HCT116 (cell line): ENCODE results near the gene LRRD1.

ENCODE experiments used
- CTCF ChIP-seq, 3 experiments: fragments of 200-600 bp in 1 of 3; sonication (generic) in 1 of 3; IDR thresholded peaks in 2 of 3; conservative IDR thresholded peaks in 1 of 3; 2 replicates each; pipeline ENCODE4 v1.5.1; 2012 to 2017; ENCODE audit warnings: low read depth in 2 of 3, low read length in 2 of 3, antibody characterized with exemption in 1 of 3, borderline replicate concordance in 1 of 3, control low read depth in 1 of 3, mild to moderate bottlenecking in 1 of 3, mixed read lengths in 1 of 3, mixed run types in 1 of 3, moderate library complexity in 1 of 3; ENCODE audit not compliant: insufficient read depth in 1 of 3
- ELF1 ChIP-seq: IDR thresholded peaks from 2 replicates; pipeline ENCODE4 v1.6.1; 2012; ENCODE audit warnings: low read depth, borderline replicate concordance
- EZH2 ChIP-seq: fragments of 200-600 bp; sonication (generic); IDR thresholded peaks from 2 replicates; pipeline ENCODE4 v1.6.1; 2017; ENCODE audit warnings: antibody characterized with exemption, mixed run types
- EZH2phosphoT487 ChIP-seq: fragments of 200-600 bp; IDR thresholded peaks from 2 replicates; pipeline ENCODE4 v1.6.1; 2018; ENCODE audit warnings: antibody characterized with exemption, borderline replicate concordance
- JUND ChIP-seq: IDR thresholded peaks from 2 replicates; pipeline ENCODE4 v1.6.1; 2012
- POLR2A ChIP-seq: IDR thresholded peaks from 2 replicates; pipeline ENCODE4 v1.7.0; 2011; ENCODE audit warnings: borderline replicate concordance; ENCODE audit not compliant: insufficient read depth, insufficient read length; ENCODE audit errors: extremely low read depth
- POLR2AphosphoS5 ChIP-seq: IDR thresholded peaks from 2 replicates; pipeline ENCODE4 v1.6.1; 2011; ENCODE audit warnings: mild to moderate bottlenecking, low read depth, low read length, moderate library complexity
- RAD21 ChIP-seq: IDR thresholded peaks from 2 replicates; pipeline ENCODE4 v1.6.1; 2012; ENCODE audit warnings: low read depth, mild to moderate bottlenecking
- REST ChIP-seq: IDR thresholded peaks from 2 replicates; pipeline ENCODE4 v1.6.1; 2012; ENCODE audit warnings: low read depth
- SIN3A ChIP-seq: IDR thresholded peaks from 2 replicates; pipeline ENCODE4 v1.6.1; 2012; ENCODE audit warnings: low read depth
- SP1 ChIP-seq: IDR thresholded peaks from 2 replicates; pipeline ENCODE4 v1.6.1; 2012; ENCODE audit warnings: low read depth
- YY1 ChIP-seq: IDR thresholded peaks from 2 replicates; pipeline ENCODE4 v1.6.1; 2011; ENCODE audit warnings: low read length, low read depth, moderate library complexity, mild to moderate bottlenecking; ENCODE audit not compliant: insufficient replicate concordance; ENCODE audit errors: extremely low read depth
- ZBTB33 ChIP-seq: IDR thresholded peaks from 2 replicates; pipeline ENCODE4 v1.6.1; 2011; ENCODE audit warnings: mild to moderate bottlenecking, low read length, moderate library complexity; ENCODE audit not compliant: insufficient replicate concordance; ENCODE audit errors: extremely low read depth
- ZNF274 ChIP-seq: fragments of 200-500 bp; sonication (Bioruptor generic); IDR thresholded peaks from 2 replicates; pipeline ENCODE4 v1.6.1; 2014; ENCODE audit warnings: mild to moderate bottlenecking, low read depth, low read length, inconsistent platforms

GRCh38 chr7:92228100-92228499 is 49.2 kb upstream of the LRRD1 start:
- TF ChIP-seq REST (no peak), CTCF (IDR thresholded peaks at IDR 0.05 in 2 of 3, conservative IDR thresholded peaks at IDR 0.05 in 1 of 3; ENCODE audit: borderline replicate concordance in 1 of 3, insufficient read depth in 1 of 3, low read depth in 2 of 3, low read length in 2 of 3) (no peak), ZNF274 (no peak), YY1 (no peak), SIN3A (no peak), EZH2 (no peak), POLR2AphosphoS5 (no peak), POLR2A (no peak), ZBTB33 (no peak), EZH2phosphoT487 (no peak), SP1 (no peak), JUND (no peak), ELF1 (no peak), RAD21 (no peak)
